SJSA1 (cell line): ENCODE results near the gene JADE3. TPM values are rescaled to one million over a fixed set of nuclear protein-coding genes. Genes with fewer than 3 reads are reported as not detected.

Experiments used
- DNase-seq, 2 experiments: peaks; one replicate each; pipeline ENCODE4 v3.0.0-alpha.2; 2015 to 2020; ENCODE audit warnings: low spot score in 2 of 2, low read depth in 1 of 2
- H3K27ac ChIP-seq: fragments of 250-450 bp; sonication (Bioruptor Pico); 2 replicates; pipeline ENCODE4 v1.5.1; 2020; ENCODE audit warnings: mild to moderate bottlenecking, moderate library complexity
- H3K27me3 ChIP-seq: fragments of 250-450 bp; sonication (Bioruptor Pico); replicated peaks from 2 replicates; pipeline ENCODE4 v1.5.1; 2020; ENCODE audit warnings: mild to moderate bottlenecking, moderate library complexity
- H3K36me3 ChIP-seq: fragments of 250-450 bp; sonication (Bioruptor Pico); 2 replicates; pipeline ENCODE4 v1.5.1; 2020; ENCODE audit warnings: mild to moderate bottlenecking
- H3K4me1 ChIP-seq: fragments of 250-450 bp; sonication (Bioruptor Pico); replicated peaks from 2 replicates; pipeline ENCODE4 v1.6.1; 2021; ENCODE audit warnings: mild to moderate bottlenecking
- H3K4me3 ChIP-seq: fragments of 250-450 bp; sonication (Bioruptor Pico); 2 replicates; pipeline ENCODE4 v1.5.1; 2020; ENCODE audit warnings: mild to moderate bottlenecking
- H3K9me3 ChIP-seq: fragments of 250-450 bp; sonication (Bioruptor Pico); replicated peaks from 2 replicates; pipeline ENCODE4 v1.5.1; 2020; ENCODE audit warnings: mild to moderate bottlenecking
- total RNA-seq: library from RNA; depleted of rRNA; stranded (reverse); fragments of >200 nt; shearing (Covaris generic); gene quantifications from 2 replicates; pipeline ENCODE4 v1.2.3, GENCODE V29; 2014; rRNA removed

Gene JADE3
- total RNA-seq, 1 experiment from 2014 or later = 8.8 TPM

DNA sequence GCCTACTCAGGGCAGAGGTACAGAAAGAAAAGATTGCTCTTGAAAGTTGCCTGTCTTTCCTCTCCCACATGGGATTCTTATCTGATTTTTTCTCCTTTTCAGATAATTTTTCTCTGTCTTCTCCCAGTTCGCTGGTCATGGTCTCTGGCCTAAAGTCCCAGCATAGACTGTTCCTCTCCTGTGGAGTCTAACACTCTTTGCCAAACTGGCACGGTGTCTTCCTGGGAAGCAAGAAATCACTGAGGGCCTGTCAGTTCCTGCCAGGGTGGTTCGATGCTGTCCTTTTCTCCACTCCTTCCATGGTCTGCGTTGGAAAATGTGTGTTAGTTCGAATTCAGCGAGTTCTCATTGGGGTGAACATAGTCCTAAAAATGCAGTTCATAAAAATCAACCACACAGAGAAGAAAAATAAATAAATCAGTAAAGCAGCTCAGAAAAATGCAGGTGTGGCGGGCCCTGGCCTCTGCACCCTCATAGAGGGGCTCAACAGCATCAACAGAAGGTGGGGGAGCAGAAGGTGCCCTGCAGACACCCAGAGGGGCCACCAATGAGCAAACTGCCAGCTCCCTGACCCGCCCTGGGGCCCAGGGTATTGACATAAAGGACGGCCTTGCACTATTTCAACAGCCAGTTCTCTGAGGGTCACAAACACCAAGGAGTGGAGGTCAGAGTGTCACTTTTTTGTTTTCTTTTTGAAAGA, 168.1 kb downstream of the JADE3 start:
- Histone ChIP-seq H3K9me3 (no peaks in the 10 kb centered on the region), H3K4me3 (no peak overlapping the region), H3K4me1 (no peaks in the 10 kb centered on the region), H3K27ac (no peak overlapping the region), H3K27me3 (no peaks in the 10 kb centered on the region), H3K36me3 (no peaks in the 10 kb centered on the region)
- no peak for DNase-seq

DNA sequence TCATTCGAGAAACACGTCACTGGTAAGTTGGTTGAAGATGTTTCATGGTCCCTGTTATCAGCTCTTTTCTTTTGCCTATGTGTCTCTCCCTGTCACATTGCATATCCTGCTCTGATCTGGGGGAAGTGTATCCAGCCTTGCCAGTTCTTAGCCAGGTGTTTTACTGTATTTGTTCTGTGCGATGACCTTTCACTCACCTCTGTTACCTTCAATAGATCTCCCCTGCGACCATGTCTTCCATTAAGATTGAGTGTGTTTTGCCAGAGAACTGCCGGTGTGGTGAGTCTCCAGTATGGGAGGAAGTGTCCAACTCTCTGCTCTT, 168.7 kb downstream of the JADE3 start:
- no peaks in the 10 kb centered on the region for H3K4me1 ChIP-seq
- H3K36me3 ChIP-seq = no peaks in the 10 kb centered on the region
- H3K27ac ChIP-seq = no peak overlapping the region
- no peaks in the 10 kb centered on the region for H3K9me3 ChIP-seq
- no peaks in the 10 kb centered on the region for H3K27me3 ChIP-seq
- no peak overlapping the region for H3K4me3 ChIP-seq
- DNase-seq = no peak

DNA sequence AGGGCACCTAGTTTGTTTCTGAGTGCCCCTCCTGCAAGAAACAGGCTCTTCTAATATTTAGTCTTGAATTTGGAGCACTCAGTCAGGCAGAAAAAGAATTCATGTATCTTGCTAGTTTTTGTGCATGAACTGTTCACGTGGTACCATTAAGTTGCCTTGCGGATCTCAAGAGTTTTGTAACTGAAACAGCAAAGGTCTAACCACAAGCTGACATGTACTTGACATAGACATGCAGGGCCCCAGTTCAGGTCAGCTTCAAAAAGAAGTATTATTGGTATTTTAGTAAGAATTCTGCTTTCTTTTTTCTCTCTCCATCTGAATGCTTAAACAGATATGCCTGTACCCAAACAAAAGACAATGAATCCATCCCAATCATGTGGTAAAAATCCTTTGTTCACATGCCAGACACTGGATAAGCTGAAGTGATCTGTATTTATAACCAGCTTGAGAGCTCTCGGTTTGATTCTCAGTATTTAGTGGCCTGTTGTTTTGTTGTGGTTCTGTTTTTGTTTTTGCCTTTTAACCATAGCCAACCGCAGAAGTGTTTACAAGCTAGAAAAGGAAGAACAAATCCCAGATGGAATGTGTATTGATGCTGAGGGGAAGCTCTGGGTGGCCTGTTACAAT, 179.0 kb downstream of the JADE3 start:
- Histone ChIP-seq H3K27ac (no peak overlapping the region), H3K9me3 (no peaks in the 10 kb centered on the region), H3K36me3 (no peaks in the 10 kb centered on the region), H3K27me3 (no peaks in the 10 kb centered on the region), H3K4me3 (no peak overlapping the region), H3K4me1 (peaks cover 8% of the 10 kb centered on the region)
- DNase-seq = peak in 1 of 2 experiments; percentile 58

DNA sequence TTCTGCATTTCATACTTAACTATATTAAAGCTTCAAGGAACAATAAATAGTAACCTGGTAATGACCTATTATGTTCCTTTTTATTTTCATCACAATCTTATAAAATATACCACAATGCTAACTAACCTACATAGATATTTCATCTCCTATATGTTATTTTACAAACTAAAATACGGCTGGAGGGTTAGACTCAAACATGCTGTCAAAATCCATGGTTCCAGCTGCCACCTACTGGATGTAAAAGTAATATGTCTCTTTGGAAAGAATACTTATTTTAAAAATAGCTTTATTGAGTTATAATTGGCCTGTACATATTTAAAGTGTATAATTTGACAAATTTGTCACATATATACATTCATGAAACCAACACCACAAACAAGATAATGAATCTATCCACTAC, 181.0 kb downstream of the JADE3 start:
- H3K36me3 ChIP-seq = no peaks in the 10 kb centered on the region
- H3K27ac ChIP-seq = no peak overlapping the region
- no peaks in the 10 kb centered on the region for H3K9me3 ChIP-seq
- H3K27me3 ChIP-seq = no peaks in the 10 kb centered on the region
- H3K4me3 ChIP-seq = no peak overlapping the region
- H3K4me1 ChIP-seq = peaks cover 8% of the 10 kb centered on the region
- DNase-seq = no peak

DNA sequence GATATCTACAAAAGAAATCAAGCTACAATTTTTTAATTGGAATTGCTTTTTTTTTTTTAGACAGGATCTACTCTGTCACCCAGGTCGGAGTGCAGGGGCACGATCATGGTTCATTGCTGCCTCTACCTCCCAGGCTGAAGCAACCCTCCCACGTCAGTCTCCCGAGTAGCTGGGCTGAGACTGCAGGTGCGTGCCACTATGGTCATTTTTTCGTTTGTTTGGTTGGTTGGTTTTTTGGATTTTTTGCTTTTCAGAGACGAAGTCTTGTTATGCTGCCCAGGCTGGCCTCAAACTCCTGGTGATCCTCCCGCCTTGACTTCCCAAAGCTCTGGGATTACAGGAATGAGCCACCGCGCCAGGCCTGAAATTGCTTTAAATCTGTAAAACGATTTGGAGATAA, 181.6 kb downstream of the JADE3 start:
- Histone ChIP-seq H3K36me3 (no peaks in the 10 kb centered on the region), H3K4me3 (no peak overlapping the region), H3K27me3 (no peaks in the 10 kb centered on the region), H3K4me1 (peaks cover 8% of the 10 kb centered on the region), H3K9me3 (no peaks in the 10 kb centered on the region), H3K27ac (no peak overlapping the region)
- DNase-seq = no peak

DNA sequence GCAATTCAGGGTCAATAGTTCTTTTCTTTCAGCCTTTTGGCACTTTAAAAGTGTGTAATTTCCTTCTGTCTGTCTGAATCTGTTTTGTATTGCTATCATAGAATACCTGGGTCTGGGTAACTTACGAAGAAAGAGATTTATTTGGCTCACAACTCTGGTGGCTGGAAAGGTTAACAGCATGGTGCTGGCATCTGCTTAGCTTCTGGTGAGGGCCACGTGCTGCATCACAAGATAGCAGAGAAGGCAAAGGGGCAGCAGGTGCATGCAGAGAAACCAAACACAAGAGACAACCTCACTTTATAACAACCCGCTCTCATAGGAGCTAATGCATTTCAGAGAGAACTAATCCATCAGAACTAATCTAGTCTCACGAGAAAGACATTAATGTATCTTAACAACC, 184.8 kb downstream of the JADE3 start:
- no peak for DNase-seq
- no peaks in the 10 kb centered on the region for H3K27me3 ChIP-seq
- H3K4me3 ChIP-seq = no peak overlapping the region
- H3K36me3 ChIP-seq = no peaks in the 10 kb centered on the region
- H3K4me1 ChIP-seq = no peaks in the 10 kb centered on the region; the same call in 1 of the 2 replicates
- no peaks in the 10 kb centered on the region for H3K9me3 ChIP-seq
- no peak overlapping the region for H3K27ac ChIP-seq

DNA sequence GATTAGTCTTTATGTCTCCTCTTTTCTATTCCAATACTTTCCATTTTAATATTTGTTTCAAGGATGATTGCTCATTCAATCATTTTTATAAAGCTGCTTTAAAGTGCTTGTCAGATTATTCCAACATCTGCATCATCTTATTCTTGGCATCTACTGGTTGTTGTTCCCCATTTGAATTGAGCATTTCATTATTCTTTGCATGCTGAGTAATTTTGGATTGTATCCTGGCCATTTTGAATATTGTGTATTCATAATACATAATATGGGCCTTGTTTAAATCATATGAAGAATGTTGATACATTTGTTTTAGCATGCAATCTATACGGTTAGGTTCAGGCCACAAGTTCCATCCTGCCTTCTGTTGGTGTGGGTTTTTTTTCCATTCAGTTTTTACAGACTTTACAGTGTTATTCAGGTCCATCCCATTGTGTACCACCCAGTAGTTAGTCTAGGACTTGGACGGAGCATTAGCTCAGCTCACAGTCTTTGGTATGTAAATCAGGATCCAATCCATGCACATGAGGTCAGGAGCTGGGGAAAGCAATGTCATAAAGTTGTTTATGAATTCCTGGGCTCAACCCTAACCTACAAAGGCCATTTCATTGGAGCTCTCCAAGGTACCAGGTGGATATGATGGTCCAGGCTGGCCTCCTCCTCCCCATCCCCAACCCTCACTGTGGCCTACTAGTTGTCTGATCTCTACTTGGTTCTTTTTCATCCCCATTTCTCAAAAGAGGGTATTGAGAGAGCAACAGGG, 186.3 kb downstream of the JADE3 start:
- no peak overlapping the region for H3K4me3 ChIP-seq
- H3K36me3 ChIP-seq = no peaks in the 10 kb centered on the region
- no peak for DNase-seq
- no peak overlapping the region for H3K27ac ChIP-seq
- no peaks in the 10 kb centered on the region for H3K9me3 ChIP-seq
- H3K27me3 ChIP-seq = no peaks in the 10 kb centered on the region
- H3K4me1 ChIP-seq = no peaks in the 10 kb centered on the region

DNA sequence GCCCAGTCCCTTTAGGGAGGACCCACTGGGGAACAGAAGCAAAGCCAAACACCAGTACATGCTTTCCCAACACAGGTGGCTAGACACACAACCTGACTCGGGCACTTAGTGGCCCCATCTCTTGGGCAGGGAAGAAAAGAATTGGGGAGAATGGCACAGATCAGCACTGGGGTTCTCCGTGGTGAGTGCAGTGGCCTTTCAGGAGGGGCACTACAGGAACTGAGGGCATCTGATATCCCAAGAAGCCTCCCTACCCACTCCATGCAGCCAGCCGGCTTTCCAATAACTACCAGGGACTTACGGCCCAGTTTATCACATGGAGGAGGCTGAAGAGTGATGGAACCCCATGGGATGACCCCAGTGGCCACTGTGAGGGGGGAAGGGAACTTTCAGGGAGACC, 189.0 kb downstream of the JADE3 start:
- Histone ChIP-seq H3K9me3 (no peaks in the 10 kb centered on the region), H3K36me3 (no peaks in the 10 kb centered on the region), H3K27ac (no peak overlapping the region), H3K4me3 (no peak overlapping the region), H3K4me1 (no peaks in the 10 kb centered on the region), H3K27me3 (no peaks in the 10 kb centered on the region)
- DNase-seq = no peak

Other genes starting within 250 kb of the JADE3 start
- gene SLC9A7, start 153.3 kb upstream of the JADE3 start, total RNA-seq = 0.60 and 0.63 TPM in 2 replicates
- 27.2 and 40.6 TPM in 2 replicates for gene RP2, start 75.4 kb upstream of the JADE3 start, total RNA-seq
- gene RGN, start 166.0 kb downstream of the JADE3 start, total RNA-seq = not detected in 2 replicates
- gene NDUFB11, start 232.3 kb downstream of the JADE3 start, total RNA-seq = 77.4 and 115 TPM in 2 replicates
- 41.6 and 61.6 TPM in 2 replicates for gene RBM10, start 232.8 kb downstream of the JADE3 start, total RNA-seq